ENCODE measurements around the gene P2RX5. TPM values are rescaled to one million over a fixed set of nuclear protein-coding genes. Genes with fewer than 3 reads are reported as not detected.

P2RX5 gene
- total RNA-seq, 1 donor from 2014 or later: 2.5 TPM

- Histone ChIP-seq H3K27ac (no peak overlapping the region), H3K4me3 (no peak overlapping the region)
- no peak for ATAC-seq
Observed at GRCh38 chr17:3665834-3666233, 30.1 kb downstream of the P2RX5 start.

GRCh38 chr17:3663102-3664011 is 32.6 kb downstream of the P2RX5 start:
- H3K27ac ChIP-seq: no peak overlapping the region
- H3K36me3 ChIP-seq: peaks cover 53% of the 10 kb centered on the region

More at GRCh38 chr17:3665834-3666233, 30.1 kb downstream of the P2RX5 start:
- Histone ChIP-seq H3K9me3 (no peaks in the 10 kb centered on the region), H3K36me3 (peaks cover 42% of the 10 kb centered on the region), H3K4me1 (peaks cover 36% of the 10 kb centered on the region), H3K27me3 (ENCODE audit: low read depth) (no peaks in the 10 kb centered on the region)
- no peak for TF ChIP-seq CTCF (IDR thresholded peaks at IDR 0.05)
- DNase-seq: no peak
- intact Hi-C loops (cut with DNase I): no loop called here

GRCh38 chr17:3660311-3660891 is 35.6 kb downstream of the P2RX5 start:
- peak in 1 of 2 donors; percentile 7 for ATAC-seq
- peaks cover 65% of the 10 kb centered on the region for H3K36me3 ChIP-seq

More at GRCh38 chr17:3663102-3664011, 32.6 kb downstream of the P2RX5 start:
- DNase-seq: no peak
- Histone ChIP-seq H3K27me3 (ENCODE audit: low read depth) (no peaks in the 10 kb centered on the region), H3K4me3 (no peak overlapping the region), H3K4me1 (peaks cover 35% of the 10 kb centered on the region), H3K9me3 (no peaks in the 10 kb centered on the region)
- no peak for ATAC-seq
- no peak for TF ChIP-seq CTCF (IDR thresholded peaks at IDR 0.05)
- intact Hi-C loops (cut with DNase I): no loop called here

GRCh38 chr17:3659541-3660111 is 36.3 kb downstream of the P2RX5 start:
- intact Hi-C loops (cut with DNase I): no loop called here
- Histone ChIP-seq H3K4me3 (no peak overlapping the region), H3K36me3 (peaks cover 61% of the 10 kb centered on the region), H3K9me3 (no peaks in the 10 kb centered on the region), H3K27ac (peak overlapping the region; percentile 53), H3K27me3 (ENCODE audit: low read depth) (no peaks in the 10 kb centered on the region), H3K4me1 (peaks cover 15% of the 10 kb centered on the region)
- ATAC-seq: peak; percentile 29 to 54
- TF ChIP-seq CTCF (IDR thresholded peaks at IDR 0.05): no peak
- DNase-seq: no peak

More at GRCh38 chr17:3660311-3660891, 35.6 kb downstream of the P2RX5 start:
- Histone ChIP-seq H3K4me1 (peaks cover 15% of the 10 kb centered on the region), H3K4me3 (no peak overlapping the region), H3K9me3 (no peaks in the 10 kb centered on the region), H3K27ac (peak overlapping the region; percentile 53), H3K27me3 (ENCODE audit: low read depth) (no peaks in the 10 kb centered on the region)
- TF ChIP-seq CTCF (IDR thresholded peaks at IDR 0.05): no peak
- no peak for DNase-seq
- intact Hi-C loops (cut with DNase I): no loop called here

- H3K27me3 ChIP-seq (ENCODE audit: low read depth): no peaks in the 10 kb centered on the region
- H3K4me1 ChIP-seq: peaks cover 15% of the 10 kb centered on the region
- TF ChIP-seq CTCF (IDR thresholded peaks at IDR 0.05): no peak
- H3K9me3 ChIP-seq: no peaks in the 10 kb centered on the region
- no peak overlapping the region for H3K4me3 ChIP-seq
- DNase-seq: no peak
- H3K36me3 ChIP-seq: peaks cover 54% of the 10 kb centered on the region
- no peak for ATAC-seq
- peak overlapping the region; percentile 53 for H3K27ac ChIP-seq
- intact Hi-C loops (cut with DNase I): no loop called here
Observed at GRCh38 chr17:3658784-3659449, 37.0 kb downstream of the P2RX5 start.

Measured in lower lobe of right lung (tissue), 2 donors.